ENCODE data around the gene DHODH.

The DHODH gene

DNA sequence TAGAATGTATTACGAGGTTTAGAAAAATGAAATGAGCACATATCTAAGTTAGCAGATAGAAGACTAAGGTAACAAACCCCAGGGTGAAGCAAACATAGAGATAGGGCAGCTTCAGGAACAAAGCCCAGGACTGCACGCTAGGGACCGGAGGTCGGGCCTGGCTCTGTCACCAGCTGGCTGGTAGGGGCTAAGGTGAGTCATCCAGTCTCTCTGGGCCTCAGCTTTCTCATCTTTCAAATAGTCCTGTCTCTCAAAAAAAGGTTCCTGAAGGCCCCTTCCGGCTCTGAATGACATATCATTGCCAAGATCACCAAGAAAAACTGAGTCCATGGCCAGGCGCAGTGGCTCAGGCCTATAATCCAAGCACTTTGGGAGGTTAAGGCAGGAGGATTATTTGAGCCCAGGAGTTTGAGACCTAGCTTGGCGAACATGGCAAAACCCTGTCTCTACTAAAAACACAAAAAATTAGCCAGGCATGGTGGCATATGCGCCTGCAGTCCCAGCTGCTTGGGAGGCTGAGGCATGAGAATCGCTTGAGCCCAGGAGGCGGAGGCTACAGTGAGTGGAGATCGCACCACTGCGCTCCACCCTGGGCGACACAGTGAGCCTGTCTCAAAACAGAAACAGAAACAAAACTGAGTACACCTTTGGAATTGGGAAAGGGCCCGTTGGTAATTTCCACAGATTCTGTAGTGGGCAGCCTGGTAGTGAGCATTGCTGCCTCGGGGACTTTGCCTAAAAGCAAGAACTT, 34.3 kb upstream of the DHODH start:
- Histone ChIP-seq H3K9me3 (ENCODE audit: control insufficient read depth, insufficient read depth, low read depth, low read length) (no peaks in the 10 kb centered on the region), H3K4me1 (ENCODE audit: control insufficient read depth, insufficient read depth, low read length) (no peaks in the 10 kb centered on the region), H3K36me3 (ENCODE audit: control insufficient read depth in 2 of 2, insufficient read depth in 1 of 2, low read length in 2 of 2) (no peaks in the 10 kb centered on the region), H3K4me3 (ENCODE audit: low read depth, low read length) (no peak overlapping the region), H3K27ac (ENCODE audit: extremely low read depth, low read depth, low read length) (no peak overlapping the region)
- no peak for TF ChIP-seq ZFP41 (tag by site-specific recombination; IDR thresholded peaks at IDR 0.05; ENCODE audit: borderline replicate concordance)
- peak; percentile 61 for TF ChIP-seq ZBTB48 (tag by site-specific recombination; IDR thresholded peaks at IDR 0.05)
- ChIA-PET POLR2A (no interaction called here), CTCF (interaction anchor here (1.1 kb wide), 1 partner anchor 13 kb away, joined by 5 read pairs; no protein-coding TSS in a partner anchor)

DNA sequence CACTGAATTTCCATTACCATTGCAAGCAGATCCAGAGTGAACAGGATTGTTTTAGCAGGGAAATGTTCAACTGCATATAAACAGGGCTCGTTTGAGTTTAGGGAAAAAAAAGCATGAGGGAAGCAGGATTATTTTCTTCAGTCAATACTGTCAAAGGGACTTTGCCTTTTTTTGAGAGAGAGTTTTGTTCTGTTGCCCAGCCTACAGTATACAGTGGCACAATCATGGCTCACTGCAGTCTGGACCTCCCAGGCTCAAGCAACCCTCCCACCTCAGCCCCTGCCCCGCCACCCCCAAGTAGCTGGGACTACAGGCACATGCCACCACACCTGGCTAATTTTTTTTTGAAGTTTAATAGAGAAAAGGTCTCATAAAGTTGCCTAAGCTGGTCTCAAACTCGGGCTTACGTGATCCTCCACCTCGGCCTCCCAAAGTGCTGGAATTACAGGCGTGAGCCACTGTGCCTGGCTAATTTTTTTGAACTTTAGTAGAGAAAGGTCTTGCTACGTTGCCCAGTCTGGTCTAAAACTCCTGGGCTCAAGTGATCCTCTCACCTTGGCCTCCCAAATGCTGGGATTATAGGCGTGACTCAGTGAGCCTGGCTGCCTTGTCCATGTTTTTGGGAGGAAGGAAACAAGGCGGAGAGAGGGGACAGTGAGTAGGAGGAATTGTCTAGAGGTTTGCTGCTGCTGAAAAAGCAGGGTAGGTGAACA, 23.1 kb upstream of the DHODH start:
- Histone ChIP-seq H3K36me3 (ENCODE audit: control insufficient read depth in 2 of 2, insufficient read depth in 1 of 2, low read length in 2 of 2) (no peaks in the 10 kb centered on the region), H3K9me3 (ENCODE audit: control insufficient read depth, insufficient read depth, low read depth, low read length) (no peaks in the 10 kb centered on the region), H3K4me3 (ENCODE audit: low read depth, low read length) (no peak overlapping the region), H3K4me1 (ENCODE audit: control insufficient read depth, insufficient read depth, low read length) (no peaks in the 10 kb centered on the region), H3K27ac (ENCODE audit: extremely low read depth, low read depth, low read length) (no peak overlapping the region)
- ChIA-PET CTCF (no interaction called here), POLR2A (no interaction called here)
- TF ChIP-seq ZNF138 (tag by site-specific recombination; IDR thresholded peaks at IDR 0.05; ENCODE audit: borderline replicate concordance) (no peak), ZBTB49 (tag by site-specific recombination; IDR thresholded peaks at IDR 0.05; ENCODE audit: low read depth) (no peak), ZNF114 (tag by site-specific recombination; IDR thresholded peaks at IDR 0.05) (no peak), ZNF202 (tag by site-specific recombination; IDR thresholded peaks at IDR 0.05; ENCODE audit: borderline replicate concordance) (no peak), ZNF121 (tag by site-specific recombination; IDR thresholded peaks at IDR 0.05) (no peak), ZEB2 (tag by site-specific recombination; IDR thresholded peaks at IDR 0.05) (no peak)
- TF ChIP-seq, protein P1, sequence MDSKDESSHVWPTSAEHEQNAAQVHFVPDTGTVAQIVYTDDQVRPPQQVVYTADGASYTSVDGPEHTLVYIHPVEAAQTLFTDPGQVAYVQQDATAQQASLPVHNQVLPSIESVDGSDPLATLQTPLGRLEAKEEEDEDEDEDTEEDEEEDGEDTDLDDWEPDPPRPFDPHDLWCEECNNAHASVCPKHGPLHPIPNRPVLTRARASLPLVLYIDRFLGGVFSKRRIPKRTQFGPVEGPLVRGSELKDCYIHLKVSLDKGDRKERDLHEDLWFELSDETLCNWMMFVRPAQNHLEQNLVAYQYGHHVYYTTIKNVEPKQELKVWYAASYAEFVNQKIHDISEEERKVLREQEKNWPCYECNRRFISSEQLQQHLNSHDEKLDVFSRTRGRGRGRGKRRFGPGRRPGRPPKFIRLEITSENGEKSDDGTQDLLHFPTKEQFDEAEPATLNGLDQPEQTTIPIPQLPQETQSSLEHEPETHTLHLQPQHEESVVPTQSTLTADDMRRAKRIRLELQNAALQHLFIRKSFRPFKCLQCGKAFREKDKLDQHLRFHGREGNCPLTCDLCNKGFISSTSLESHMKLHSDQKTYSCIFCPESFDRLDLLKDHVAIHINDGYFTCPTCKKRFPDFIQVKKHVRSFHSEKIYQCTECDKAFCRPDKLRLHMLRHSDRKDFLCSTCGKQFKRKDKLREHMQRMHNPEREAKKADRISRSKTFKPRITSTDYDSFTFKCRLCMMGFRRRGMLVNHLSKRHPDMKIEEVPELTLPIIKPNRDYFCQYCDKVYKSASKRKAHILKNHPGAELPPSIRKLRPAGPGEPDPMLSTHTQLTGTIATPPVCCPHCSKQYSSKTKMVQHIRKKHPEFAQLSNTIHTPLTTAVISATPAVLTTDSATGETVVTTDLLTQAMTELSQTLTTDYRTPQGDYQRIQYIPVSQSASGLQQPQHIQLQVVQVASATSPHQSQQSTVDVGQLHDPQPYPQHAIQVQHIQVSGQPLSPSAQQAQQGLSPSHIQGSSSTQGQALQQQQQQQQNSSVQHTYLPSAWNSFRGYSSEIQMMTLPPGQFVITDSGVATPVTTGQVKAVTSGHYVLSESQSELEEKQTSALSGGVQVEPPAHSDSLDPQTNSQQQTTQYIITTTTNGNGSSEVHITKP (tag by site-specific recombination; IDR thresholded peaks at IDR 0.05), result no peak
- TF ChIP-seq, protein P2, sequence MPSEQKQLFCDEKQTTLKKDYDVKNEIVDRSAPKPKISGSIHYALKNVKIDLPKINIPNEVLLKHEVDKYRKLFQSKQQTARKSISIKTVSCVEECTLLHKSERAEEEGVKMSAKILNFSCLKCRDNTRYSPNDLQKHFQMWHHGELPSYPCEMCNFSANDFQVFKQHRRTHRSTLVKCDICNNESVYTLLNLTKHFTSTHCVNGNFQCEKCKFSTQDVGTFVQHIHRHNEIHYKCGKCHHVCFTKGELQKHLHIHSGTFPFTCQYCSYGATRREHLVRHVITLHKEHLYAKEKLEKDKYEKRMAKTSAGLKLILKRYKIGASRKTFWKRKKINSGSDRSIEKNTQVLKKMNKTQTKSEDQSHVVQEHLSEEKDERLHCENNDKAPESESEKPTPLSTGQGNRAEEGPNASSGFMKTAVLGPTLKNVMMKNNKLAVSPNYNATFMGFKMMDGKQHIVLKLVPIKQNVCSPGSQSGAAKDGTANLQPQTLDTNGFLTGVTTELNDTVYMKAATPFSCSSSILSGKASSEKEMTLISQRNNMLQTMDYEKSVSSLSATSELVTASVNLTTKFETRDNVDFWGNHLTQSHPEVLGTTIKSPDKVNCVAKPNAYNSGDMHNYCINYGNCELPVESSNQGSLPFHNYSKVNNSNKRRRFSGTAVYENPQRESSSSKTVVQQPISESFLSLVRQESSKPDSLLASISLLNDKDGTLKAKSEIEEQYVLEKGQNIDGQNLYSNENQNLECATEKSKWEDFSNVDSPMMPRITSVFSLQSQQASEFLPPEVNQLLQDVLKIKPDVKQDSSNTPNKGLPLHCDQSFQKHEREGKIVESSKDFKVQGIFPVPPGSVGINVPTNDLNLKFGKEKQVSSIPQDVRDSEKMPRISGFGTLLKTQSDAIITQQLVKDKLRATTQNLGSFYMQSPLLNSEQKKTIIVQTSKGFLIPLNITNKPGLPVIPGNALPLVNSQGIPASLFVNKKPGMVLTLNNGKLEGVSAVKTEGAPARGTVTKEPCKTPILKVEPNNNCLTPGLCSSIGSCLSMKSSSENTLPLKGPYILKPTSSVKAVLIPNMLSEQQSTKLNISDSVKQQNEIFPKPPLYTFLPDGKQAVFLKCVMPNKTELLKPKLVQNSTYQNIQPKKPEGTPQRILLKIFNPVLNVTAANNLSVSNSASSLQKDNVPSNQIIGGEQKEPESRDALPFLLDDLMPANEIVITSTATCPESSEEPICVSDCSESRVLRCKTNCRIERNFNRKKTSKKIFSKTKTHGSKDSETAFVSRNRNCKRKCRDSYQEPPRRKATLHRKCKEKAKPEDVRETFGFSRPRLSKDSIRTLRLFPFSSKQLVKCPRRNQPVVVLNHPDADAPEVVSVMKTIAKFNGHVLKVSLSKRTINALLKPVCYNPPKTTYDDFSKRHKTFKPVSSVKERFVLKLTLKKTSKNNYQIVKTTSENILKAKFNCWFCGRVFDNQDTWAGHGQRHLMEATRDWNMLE (tag by site-specific recombination; conservative IDR thresholded peaks at IDR 0.05; ENCODE audit: low read depth), result no peak
- TF ChIP-seq, protein P3, sequence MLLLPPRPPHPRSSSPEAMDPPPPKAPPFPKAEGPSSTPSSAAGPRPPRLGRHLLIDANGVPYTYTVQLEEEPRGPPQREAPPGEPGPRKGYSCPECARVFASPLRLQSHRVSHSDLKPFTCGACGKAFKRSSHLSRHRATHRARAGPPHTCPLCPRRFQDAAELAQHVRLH (tag by site-specific recombination; IDR thresholded peaks at IDR 0.05), result no peak
